ENCODE data around the gene INTS7.
"Not testable (repeated sequence)": the region's sequence is repeated elsewhere in the genome, so short reads cannot be mapped to it uniquely, and the experiment has no call there.

The INTS7 gene

GRCh38 chr1:211973541-211973940 lies 61.8 kb downstream of the INTS7 start:
- DNase-seq: no peak

GRCh38 chr1:211968200-211968834 lies 67.0 kb downstream of the INTS7 start:
- DNase-seq: no peak

- DNase-seq: no peak
These were observed 67.7 kb downstream of the INTS7 start for GRCh38 chr1:211967704-211968103.

- no peak for DNase-seq
These were observed 70.1 kb downstream of the INTS7 start for GRCh38 chr1:211965108-211965805.

- peak in 1 of 3 experiments; percentile 66 for DNase-seq
These were observed 75.7 kb downstream of the INTS7 start for GRCh38 chr1:211959680-211960079.

GRCh38 chr1:211959221-211959620 lies 76.1 kb downstream of the INTS7 start:
- DNase-seq: no peak

- not testable (repeated sequence) for DNase-seq
These were observed 81.3 kb downstream of the INTS7 start for GRCh38 chr1:211954028-211954427.

GRCh38 chr1:211953543-211953942 lies 81.8 kb downstream of the INTS7 start:
- not testable (repeated sequence) for DNase-seq

GRCh38 chr1:211952299-211952698 lies 83.1 kb downstream of the INTS7 start:
- no peak for DNase-seq

- DNase-seq: no peak
These were observed 83.5 kb downstream of the INTS7 start for GRCh38 chr1:211951856-211952255.

GRCh38 chr1:211948377-211948776 lies 87.0 kb downstream of the INTS7 start:
- no peak for DNase-seq

GRCh38 chr1:211947396-211948295 lies 87.7 kb downstream of the INTS7 start:
- peak; percentile 45 to 99 (median 83) for DNase-seq

- DNase-seq: no peak
These were observed 90.4 kb downstream of the INTS7 start for GRCh38 chr1:211944733-211945500.

GRCh38 chr1:211942583-211942982 lies 92.8 kb downstream of the INTS7 start:
- peak in 2 of 3 experiments; percentile 65 to 86 for DNase-seq

- peak in 1 of 3 experiments; percentile 61 for DNase-seq
These were observed 95.4 kb downstream of the INTS7 start for GRCh38 chr1:211939876-211940468.

- no peak for DNase-seq
These were observed 96.8 kb downstream of the INTS7 start for GRCh38 chr1:211938561-211938997.

- DNase-seq: not testable (repeated sequence)
These were observed 97.9 kb downstream of the INTS7 start for GRCh38 chr1:211937422-211937821.

GRCh38 chr1:211935448-211935970 lies 99.8 kb downstream of the INTS7 start:
- no peak for DNase-seq

- no peak for DNase-seq
These were observed 101.2 kb downstream of the INTS7 start for GRCh38 chr1:211933946-211934714.

GRCh38 chr1:211932933-211933254 lies 102.5 kb downstream of the INTS7 start:
- no peak for DNase-seq

GRCh38 chr1:211932231-211932932 lies 103.0 kb downstream of the INTS7 start:
- DNase-seq: no peak

All from NCI-H1417 (cell line).